GM12874 (cell line): Measurements from ENCODE around the gene POLR3G.

ENCODE experiments used
- TF ChIP-seq, protein P1 (sequence below): IDR thresholded peaks from 2 replicates; pipeline ENCODE4 v1.5.1; 2011; ENCODE audit warnings: low read depth, mild to moderate bottlenecking, control low read depth, low read length, moderate library complexity; ENCODE audit not compliant: insufficient read depth

The POLR3G gene

DNA sequence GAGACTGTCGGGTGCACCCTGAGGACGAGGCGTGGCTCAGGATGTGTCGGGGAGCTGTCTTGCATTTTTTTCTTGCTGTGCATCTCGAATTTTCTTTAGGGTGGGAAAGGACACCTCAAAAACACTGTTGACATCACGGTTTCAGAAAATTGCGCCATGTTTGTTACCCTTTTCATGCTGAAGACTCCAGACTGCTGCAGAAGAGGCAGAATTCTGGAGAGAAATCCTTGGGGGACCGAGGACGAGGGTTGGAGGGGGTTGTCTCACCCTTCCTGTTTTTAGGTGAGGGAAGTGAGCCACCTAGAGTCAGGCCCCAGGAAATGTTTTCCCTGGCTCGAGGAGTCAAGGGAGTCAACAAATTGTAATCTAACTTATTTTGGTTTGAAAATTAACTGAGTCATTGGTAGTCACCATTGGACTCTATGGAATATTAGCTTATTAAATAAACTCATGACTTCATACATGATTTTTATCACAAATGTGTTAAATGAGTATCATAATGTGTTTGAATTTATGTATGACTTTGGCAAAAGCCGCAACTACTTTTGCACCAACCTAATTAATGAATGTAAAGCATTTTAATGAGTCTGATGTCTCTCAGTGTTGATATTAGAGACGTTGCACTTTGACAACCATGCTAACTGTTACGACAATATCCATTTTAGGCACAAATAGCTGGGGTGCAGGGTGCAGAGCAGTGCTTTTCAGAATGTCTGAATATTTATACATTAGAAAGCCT, 55.4 kb downstream of the POLR3G start:
- TF ChIP-seq, protein P1, sequence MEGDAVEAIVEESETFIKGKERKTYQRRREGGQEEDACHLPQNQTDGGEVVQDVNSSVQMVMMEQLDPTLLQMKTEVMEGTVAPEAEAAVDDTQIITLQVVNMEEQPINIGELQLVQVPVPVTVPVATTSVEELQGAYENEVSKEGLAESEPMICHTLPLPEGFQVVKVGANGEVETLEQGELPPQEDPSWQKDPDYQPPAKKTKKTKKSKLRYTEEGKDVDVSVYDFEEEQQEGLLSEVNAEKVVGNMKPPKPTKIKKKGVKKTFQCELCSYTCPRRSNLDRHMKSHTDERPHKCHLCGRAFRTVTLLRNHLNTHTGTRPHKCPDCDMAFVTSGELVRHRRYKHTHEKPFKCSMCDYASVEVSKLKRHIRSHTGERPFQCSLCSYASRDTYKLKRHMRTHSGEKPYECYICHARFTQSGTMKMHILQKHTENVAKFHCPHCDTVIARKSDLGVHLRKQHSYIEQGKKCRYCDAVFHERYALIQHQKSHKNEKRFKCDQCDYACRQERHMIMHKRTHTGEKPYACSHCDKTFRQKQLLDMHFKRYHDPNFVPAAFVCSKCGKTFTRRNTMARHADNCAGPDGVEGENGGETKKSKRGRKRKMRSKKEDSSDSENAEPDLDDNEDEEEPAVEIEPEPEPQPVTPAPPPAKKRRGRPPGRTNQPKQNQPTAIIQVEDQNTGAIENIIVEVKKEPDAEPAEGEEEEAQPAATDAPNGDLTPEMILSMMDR = peak; percentile 51

DNA sequence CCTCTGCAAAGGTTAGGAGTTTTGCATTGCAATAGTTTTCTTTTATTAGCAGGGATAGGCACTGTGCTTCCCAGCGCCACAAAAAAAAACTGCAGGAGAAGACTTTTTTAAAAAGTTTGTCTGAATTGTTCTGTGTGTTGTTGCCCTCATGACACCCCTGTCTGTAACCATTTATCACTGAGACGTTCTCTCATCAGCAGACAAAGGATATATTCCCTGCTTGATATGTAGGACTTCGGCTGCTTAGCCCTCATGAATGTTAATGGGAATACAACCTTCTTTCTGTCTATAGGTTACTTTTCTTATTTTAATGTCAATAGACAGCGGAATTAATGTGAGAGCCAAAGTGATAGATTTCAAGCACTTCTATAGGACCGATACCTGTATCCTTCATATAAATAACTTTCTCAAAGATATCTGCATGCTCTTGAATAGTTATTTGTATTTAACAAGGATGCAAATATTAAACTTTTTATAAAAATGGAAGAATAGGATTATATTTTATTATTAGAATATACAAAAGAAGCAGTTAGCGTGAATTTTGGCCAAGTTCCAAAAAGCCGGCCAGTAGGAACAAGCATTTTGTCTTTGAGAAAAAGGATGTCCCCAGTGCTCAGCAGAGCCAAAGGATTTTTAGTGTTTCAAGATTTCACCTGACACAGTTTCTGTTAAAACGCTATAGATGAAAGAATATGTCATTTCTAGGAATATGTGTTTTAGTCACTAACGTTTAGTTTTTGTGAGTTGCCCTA, 56.2 kb downstream of the POLR3G start:
- TF ChIP-seq, protein P1 = no peak

DNA sequence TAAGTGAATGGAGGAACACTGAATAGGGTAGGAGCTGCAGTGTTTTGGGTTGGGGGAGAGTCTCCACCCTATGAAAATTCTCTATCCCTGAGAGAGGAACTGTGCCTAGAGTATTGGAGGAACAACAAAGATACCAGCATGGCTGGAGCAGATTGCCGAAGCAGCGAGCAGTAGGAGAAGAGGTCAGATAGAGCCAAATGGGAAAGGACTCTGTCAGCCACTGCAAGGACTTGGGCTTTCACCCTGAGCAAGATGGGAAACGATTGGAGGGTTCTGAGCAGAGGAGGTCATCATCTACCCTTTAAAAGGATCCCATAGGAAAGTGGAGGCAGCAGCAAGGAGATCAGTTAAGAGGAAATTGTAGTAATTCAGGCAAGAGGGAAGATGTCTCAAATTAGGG, 59.1 kb downstream of the POLR3G start:
- TF ChIP-seq, protein P1 = no peak

DNA sequence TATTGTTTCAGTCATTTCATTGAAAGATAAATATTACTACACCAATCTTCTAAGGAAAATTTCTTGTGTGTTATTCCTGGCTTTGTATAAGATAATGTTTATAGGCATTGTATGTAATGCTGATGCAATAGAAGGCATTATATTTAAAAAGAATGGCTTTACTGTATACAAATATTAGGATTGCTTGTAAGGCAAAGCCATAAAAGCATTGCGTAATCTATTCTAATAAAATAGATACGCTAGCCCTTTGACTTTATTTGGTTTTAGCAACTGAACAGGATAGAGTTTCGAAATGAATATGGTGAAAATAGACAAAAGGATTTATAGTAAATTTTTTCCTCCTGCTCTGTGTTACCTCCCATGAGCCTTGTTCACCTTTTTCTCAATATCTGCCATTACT, 60.3 kb downstream of the POLR3G start:
- TF ChIP-seq, protein P1 = no peak

DNA sequence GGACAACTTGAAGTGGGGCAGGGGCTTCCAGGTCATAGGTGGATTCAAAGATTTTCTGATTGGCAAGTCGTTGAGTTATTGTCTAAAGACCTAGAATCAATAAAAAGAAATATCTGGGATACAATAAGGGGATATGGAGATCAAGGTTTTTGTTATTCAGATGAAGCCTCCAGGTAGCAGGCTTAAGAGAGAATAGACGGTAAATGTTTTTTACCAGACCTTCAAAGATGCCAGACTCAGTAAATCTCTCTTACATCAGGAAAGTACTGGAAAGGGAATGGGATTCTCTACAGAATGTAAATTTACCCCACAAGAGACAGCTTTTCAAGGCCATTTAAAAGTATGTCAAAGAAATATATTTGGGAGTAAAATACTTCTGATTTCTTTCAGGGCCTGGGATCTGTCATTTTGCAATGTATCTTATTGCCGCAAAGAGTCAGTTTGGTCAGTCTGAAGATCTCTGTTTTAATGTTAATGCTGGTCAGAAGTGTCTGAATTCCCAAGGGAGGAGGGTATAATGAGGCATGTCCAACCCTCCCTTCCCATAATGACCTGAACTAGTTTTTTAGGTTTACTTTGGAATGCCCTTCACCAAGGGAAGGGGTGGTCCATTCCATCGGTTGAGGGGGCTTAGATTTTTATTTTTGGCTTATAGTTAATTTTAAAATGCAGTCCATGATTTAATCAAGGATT, 68.3 kb downstream of the POLR3G start:
- TF ChIP-seq, protein P1 = no peak

DNA sequence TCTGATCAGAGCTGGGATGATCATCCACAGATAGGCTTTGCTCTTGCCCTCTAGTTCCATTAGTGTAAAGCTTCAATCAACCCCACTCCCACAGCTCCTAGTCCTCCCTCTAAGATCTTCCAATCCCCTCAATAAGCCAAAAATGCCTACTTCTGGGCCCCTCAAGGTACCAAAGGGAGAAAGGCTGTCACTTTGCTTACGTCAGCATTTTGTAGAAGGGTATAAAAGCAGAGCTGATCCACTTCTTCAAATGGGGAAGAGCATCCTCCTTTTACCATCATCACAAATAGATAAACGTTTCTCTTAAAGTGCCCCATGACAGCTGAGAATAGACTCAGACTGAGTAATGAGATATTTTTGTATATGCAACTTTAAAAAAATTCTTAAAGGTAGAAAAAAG, 70.8 kb downstream of the POLR3G start:
- TF ChIP-seq, protein P1 = no peak

DNA sequence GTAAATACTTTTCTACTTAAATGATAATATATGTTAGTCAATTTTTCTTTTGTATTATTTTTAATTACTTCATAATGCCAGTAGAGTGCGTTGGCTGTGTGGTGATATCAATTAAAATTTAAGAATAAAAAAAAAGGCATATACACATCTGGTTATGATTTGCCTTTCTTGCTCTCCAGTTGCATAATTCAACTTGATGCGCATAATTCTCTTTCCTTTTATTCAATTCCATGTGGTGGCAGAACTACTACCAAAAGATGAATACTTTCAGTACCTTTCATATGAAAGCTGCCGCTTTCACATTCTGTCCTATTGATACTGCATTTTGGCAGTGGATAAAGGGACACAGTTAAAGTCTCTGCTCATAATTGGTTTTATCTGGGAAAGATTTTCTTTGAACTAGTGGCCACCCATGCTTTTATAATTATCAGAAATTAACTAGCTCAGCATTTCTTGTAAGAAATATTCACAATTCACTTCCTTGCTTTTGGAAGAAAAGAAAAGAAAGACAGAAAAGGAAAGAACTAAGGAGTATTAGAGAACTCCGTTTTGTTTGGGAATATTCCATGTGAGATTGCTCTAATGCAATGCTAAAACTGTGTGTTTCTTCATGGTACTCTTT, 71.7 kb downstream of the POLR3G start:
- TF ChIP-seq, protein P1 = no peak
